ENCODE data around the gene DEDD2.

DNA sequence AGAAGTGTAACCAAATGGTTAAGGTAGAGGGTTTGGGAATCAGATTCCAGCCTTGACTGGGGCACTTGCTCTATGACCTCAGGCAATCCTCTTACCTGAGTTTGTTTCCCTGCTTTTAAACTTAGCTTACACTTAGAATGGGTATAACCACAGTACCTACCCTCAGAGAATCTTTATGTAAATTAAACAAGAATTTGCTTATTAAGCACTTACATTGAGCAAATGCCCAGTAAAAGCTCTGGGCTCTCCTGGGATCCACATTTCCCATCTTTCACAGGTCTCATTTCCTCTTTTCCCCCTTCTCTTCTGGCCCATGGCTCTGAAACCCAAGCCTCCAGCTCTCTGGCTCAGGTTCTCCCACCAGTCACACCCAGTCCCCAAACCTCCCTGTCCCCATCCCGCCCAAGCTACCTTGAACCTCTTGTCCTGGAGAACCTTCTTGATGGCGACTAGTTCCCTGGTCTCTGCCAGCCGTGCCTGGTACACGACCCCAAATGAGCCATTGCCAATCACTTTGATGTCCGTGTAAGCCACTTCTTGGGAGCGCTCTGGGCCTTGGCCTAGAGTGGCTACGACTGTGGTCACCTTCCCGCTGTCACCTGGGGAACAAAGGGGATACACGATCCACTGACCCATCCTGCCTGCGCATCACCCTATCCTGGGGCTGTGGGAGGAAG, 22.2 kb upstream of the DEDD2 start:
- no peak for TF ChIP-seq CTCF (IDR thresholded peaks at IDR 0.05; ENCODE audit: extremely low read depth in 1 of 2, insufficient read depth in 1 of 2, low read depth in 1 of 2, low read length in 2 of 2)
- no peak for TF ChIP-seq EZH2 (IDR thresholded peaks at IDR 0.05; ENCODE audit: borderline replicate concordance, low read depth, low read length, severe bottlenecking)
- no peak for TF ChIP-seq GATA2 (IDR thresholded peaks at IDR 0.05; ENCODE audit: insufficient read depth, insufficient read length, low read depth, low read length)
- TF ChIP-seq POLR2AphosphoS5 (IDR thresholded peaks at IDR 0.05; ENCODE audit: insufficient read depth, low read depth, low read length), result no peak
- no peak for TF ChIP-seq FOS (IDR thresholded peaks at IDR 0.05; ENCODE audit: borderline replicate concordance, insufficient read depth, low read length)
- TF ChIP-seq POLR2A (IDR thresholded peaks at IDR 0.05; ENCODE audit: low read depth, low read length), result no peak
- no peak for TF ChIP-seq JUN (IDR thresholded peaks at IDR 0.05; ENCODE audit: borderline replicate concordance, insufficient read depth, insufficient read length, low read depth)
- TF ChIP-seq, protein P1, sequence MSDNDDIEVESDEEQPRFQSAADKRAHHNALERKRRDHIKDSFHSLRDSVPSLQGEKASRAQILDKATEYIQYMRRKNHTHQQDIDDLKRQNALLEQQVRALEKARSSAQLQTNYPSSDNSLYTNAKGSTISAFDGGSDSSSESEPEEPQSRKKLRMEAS (IDR thresholded peaks at IDR 0.05; ENCODE audit: insufficient read depth, insufficient read length), result no peak
- no peak for TF ChIP-seq MYC (IDR thresholded peaks at IDR 0.05; ENCODE audit: low read depth, low read length)

Data from endothelial cell of umbilical vein (primary cell).